OCI-LY1 (cell line): Measurements from ENCODE around the gene ANKRD13B.

Experiments used
- CTCF ChIP-seq: fragments of 200-600 bp; sonication (generic), shearing (Covaris generic); IDR thresholded peaks from 2 replicates; pipeline ENCODE4 v1.5.1; 2017; ENCODE audit warnings: mild to moderate bottlenecking, antibody characterized with exemption, low read length, moderate library complexity, mixed read lengths
- EZH2 ChIP-seq: fragments of 200-600 bp; sonication (generic), shearing (Covaris generic); IDR thresholded peaks from 2 replicates; pipeline ENCODE4 v1.8.0; 2017; ENCODE audit warnings: borderline replicate concordance, mixed run types, mild to moderate bottlenecking, antibody characterized with exemption, low read length, moderate library complexity, mixed read lengths

GRCh38 chr17:29568331-29569244, 24.3 kb upstream of the ANKRD13B start, which contains the start of gene TP53I13:
- TF ChIP-seq CTCF (no peak), EZH2 (no peak)
